Ovary (tissue), 9 donors: ENCODE measurements around the gene PTPRG. TPM values are rescaled to one million over a fixed set of nuclear protein-coding genes. Genes with fewer than 3 reads are reported as not detected.

Source experiments
- DNase-seq, 5 donors: peaks; one replicate each; pipeline ENCODE4 v3.0.0-alpha.2; 2019 to 2020
- H3K27ac ChIP-seq, 2 donors: fragments of 200-600 bp; one replicate each; pipeline versions ENCODE4 v1.5.1 to v1.8.0; 2019 to 2022
- H3K27me3 ChIP-seq: fragments of 200-600 bp; one replicate; pipeline ENCODE4 v1.8.0; 2022
- H3K36me3 ChIP-seq: fragments of 200-600 bp; sonication (generic); one replicate; pipeline ENCODE4 v1.5.1; 2019
- H3K4me1 ChIP-seq: one replicate; pipeline ENCODE4 v1.8.1; 2013; ENCODE audit warnings: mild to moderate bottlenecking, moderate library complexity; ENCODE audit not compliant: insufficient read depth
- H3K4me3 ChIP-seq: fragments of 200-600 bp; sonication (generic); one replicate; pipeline ENCODE4 v1.5.1; 2017
- H3K9me3 ChIP-seq, 2 donors: fragments of 200-600 bp in 1 of 2; sonication (generic) in 1 of 2; one replicate each; pipeline versions ENCODE4 v1.5.1 to v1.8.1; 2013 to 2019; ENCODE audit warnings: mild to moderate bottlenecking in 1 of 2, moderate library complexity in 1 of 2
- EP300 ChIP-seq: sonication (generic); formaldehyde crosslinking; IDR thresholded peaks from one replicate; pipeline ENCODE4 v1.6.1; 2017; ENCODE audit warnings: antibody characterized with exemption
- POLR2A ChIP-seq: fragments of 450-650 bp; IDR thresholded peaks from one replicate; pipeline ENCODE4 v1.6.1; 2017; ENCODE audit warnings: antibody characterized with exemption, mild to moderate bottlenecking, moderate library complexity
- WGBS, 3 donors: extraction: QIAGEN DNeasy Blood & Tissue Kit in 1 of 3; methylation state at CpG; one replicate each; pipeline versions ENCODE4 v1.1.5 to v1.1.7; 2013 to 2017; 5-methylcytosine and 5-hydroxymethylcytosine counted together
- intact Hi-C, 4 donors: fragments of 100-400 bp; cut with DNase I; formaldehyde crosslinking; loops; one replicate each; pipeline versions ENCODE4 v1.11.0 to v1.15.1; 2022 to 2023
- polyA plus RNA-seq, 2 donors: library from polyadenylated mRNA; stranded (reverse); fragments of 200-250 nt in 1 of 2; fragments of 350-450 nt in 1 of 2; fragmentation: Illumina TruSeq in 1 of 2; extraction: RNeasy Lipid Tissue Mini Kit (QIAGEN cat#74804) in 1 of 2; gene quantifications; one replicate each; pipeline ENCODE4 v1.2.3, GENCODE V29; 2013 to 2014
- total RNA-seq, 7 donors: library from RNA; depleted of rRNA in 2 of 7; stranded (reverse); fragments of >200 nt in 2 of 7; fragmentation: NEBNext Ultra II Directional in 3 of 7; extraction: Animal tissue kit (Norgen Biotek cat#: 25700) in 3 of 7; gene quantifications; one replicate each; pipeline versions ENCODE4 v1.1.0 to v1.2.4, GENCODE V29; 2016 to 2023
- TF ChIP-seq, protein P1 (sequence below), 3 donors: fragments of 450-650 bp in 2 of 3; fragments of 200-600 bp in 1 of 3; IDR thresholded peaks; one replicate each; pipeline versions ENCODE4 v1.5.1 to v1.8.0; 2016 to 2022; ENCODE audit warnings: antibody characterized with exemption in 3 of 3, mild to moderate bottlenecking in 1 of 3
- donor health status: DM: no; HTN: no; CAD: no; lungs with moderate emphysema.
- donor health status: DM: no; HTN: no; CAD: no.
- donor health status: Bipolar disorder and iron deficiency.
- donor health status: DM: yes; HTN: yes; CAD: no.
- donor health status: DM: no; HTN: no; CAD: no.
- donor health status: DM: yes; HTN: yes; CAD: no.

Gene PTPRG
- total and polyA plus RNA-seq, 9 donors = 18.2 to 87.9 (median 47.7) TPM

DNA sequence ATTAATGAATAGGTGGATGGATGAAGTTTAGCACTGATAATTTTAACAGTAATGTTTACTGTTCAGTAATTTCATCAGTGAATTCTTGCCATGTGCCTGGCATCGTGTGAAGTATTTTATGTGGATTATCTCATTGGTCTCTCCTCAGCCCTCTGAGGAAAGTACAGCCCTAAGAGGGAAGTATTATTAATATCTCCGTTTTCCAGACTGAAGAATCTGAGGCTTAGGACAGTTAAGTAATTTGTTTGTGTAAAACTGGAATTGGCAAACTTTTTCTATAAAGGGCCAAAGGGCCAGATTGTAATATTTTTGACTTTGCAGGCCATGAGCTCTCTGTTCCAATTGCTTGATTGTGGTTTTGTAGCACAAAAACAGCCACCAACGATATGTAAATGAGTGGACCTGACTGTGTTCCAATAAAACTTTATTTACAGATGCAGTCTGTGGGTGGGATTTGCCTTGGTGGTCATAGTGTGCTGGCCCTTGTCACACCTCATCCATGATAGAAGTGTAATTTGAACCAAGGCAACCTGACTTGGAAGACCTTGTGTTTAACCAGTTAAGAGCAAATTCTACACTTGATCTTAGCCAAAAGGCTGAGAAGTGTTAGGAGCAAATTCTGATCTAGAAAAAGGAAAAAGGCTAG, 556.7 kb downstream of the PTPRG start:
- 46 to 54% (median 51%) methylated on average over 3 of the region's 3 CpGs for WGBS, 3 donors

DNA sequence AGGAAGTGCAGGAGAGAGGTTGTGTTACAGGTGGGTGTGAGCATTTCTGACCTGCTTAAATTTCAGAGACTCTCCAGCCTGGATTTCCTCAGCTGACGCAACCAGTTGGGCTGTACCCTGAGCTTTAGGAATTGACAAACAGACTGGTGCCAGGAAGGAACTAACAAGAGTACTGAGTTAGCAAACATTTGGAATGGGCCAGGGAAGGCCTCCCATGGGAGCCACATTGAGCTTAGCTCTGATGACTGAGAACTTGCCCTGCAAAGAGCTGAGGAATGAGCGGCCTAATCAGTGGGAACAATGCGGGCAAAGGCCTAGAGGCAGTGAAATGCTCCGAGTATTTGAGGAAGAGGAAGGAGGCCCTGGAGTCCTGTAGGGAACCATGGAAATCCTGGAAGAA, 557.8 kb downstream of the PTPRG start:
- Histone ChIP-seq H3K27me3 (no peaks in the 10 kb centered on the region), H3K27ac (no peak overlapping the region), H3K4me3 (no peak overlapping the region), H3K36me3 (no peaks in the 10 kb centered on the region), H3K4me1 (no peaks in the 10 kb centered on the region), H3K9me3 (no peaks in the 10 kb centered on the region)
- no peak for DNase-seq
- 92 to 94% (median 93%) methylated on average over 4 of the region's 4 CpGs for WGBS, 3 donors
- TF ChIP-seq EP300 = no peak
- TF ChIP-seq, protein P1, sequence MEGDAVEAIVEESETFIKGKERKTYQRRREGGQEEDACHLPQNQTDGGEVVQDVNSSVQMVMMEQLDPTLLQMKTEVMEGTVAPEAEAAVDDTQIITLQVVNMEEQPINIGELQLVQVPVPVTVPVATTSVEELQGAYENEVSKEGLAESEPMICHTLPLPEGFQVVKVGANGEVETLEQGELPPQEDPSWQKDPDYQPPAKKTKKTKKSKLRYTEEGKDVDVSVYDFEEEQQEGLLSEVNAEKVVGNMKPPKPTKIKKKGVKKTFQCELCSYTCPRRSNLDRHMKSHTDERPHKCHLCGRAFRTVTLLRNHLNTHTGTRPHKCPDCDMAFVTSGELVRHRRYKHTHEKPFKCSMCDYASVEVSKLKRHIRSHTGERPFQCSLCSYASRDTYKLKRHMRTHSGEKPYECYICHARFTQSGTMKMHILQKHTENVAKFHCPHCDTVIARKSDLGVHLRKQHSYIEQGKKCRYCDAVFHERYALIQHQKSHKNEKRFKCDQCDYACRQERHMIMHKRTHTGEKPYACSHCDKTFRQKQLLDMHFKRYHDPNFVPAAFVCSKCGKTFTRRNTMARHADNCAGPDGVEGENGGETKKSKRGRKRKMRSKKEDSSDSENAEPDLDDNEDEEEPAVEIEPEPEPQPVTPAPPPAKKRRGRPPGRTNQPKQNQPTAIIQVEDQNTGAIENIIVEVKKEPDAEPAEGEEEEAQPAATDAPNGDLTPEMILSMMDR (IDR thresholded peaks at IDR 0.05) = no peak
- TF ChIP-seq POLR2A = no peak
- intact Hi-C loops = no loop called here

More for the DNA sequence above, 556.7 kb downstream of the PTPRG start:
- TF ChIP-seq, protein P1 (IDR thresholded peaks at IDR 0.05) = no peak
- TF ChIP-seq POLR2A (no peak), EP300 (no peak)
- Histone ChIP-seq H3K36me3 (no peaks in the 10 kb centered on the region), H3K27ac (no peak overlapping the region), H3K9me3 (no peaks in the 10 kb centered on the region), H3K27me3 (no peaks in the 10 kb centered on the region), H3K4me1 (no peaks in the 10 kb centered on the region), H3K4me3 (no peak overlapping the region)
- intact Hi-C loops = no loop called here
- no peak for DNase-seq

- WGBS, 3 donors = 66 to 91% (median 70%) methylated on average over 4 of the region's 4 CpGs
Observed at GRCh38 chr3:62122819-62123218, 561.4 kb downstream of the PTPRG start.

DNA sequence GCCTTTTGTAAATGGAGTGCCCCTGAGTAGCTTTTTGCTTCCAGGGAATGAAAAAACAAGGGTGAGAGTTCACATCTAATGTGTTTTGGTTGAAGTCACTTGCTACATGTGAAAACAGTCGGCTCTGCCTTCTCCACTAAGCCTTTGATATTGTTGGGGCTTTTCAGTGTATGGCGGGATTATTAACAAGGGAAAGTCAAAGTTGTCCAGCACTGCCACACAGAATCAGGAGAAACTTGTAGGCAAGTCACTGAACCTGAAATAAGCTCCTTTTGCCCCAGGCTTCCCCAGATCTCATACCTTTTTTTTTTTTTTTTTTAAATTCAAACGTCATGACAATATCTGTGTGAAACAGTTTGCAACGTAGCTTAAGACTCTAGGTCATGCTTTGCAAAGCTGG, 564.0 kb downstream of the PTPRG start:
- Histone ChIP-seq H3K4me1 (no peaks in the 10 kb centered on the region), H3K4me3 (no peak overlapping the region), H3K27ac (no peak overlapping the region), H3K27me3 (no peaks in the 10 kb centered on the region), H3K9me3 (no peaks in the 10 kb centered on the region), H3K36me3 (no peaks in the 10 kb centered on the region)
- TF ChIP-seq POLR2A = no peak
- TF ChIP-seq EP300 = no peak
- TF ChIP-seq, protein P1 (IDR thresholded peaks at IDR 0.05) = no peak
- intact Hi-C loops = no loop called here
- WGBS, 3 donors = 90 to 92% (median 91%) methylated on average over 4 of the region's 4 CpGs
- DNase-seq = no peak

More at GRCh38 chr3:62122819-62123218, 561.4 kb downstream of the PTPRG start:
- Histone ChIP-seq H3K27me3 (no peaks in the 10 kb centered on the region), H3K4me3 (no peak overlapping the region), H3K9me3 (no peaks in the 10 kb centered on the region), H3K36me3 (no peaks in the 10 kb centered on the region), H3K27ac (no peak overlapping the region), H3K4me1 (no peaks in the 10 kb centered on the region)
- intact Hi-C loops = no loop called here
- no peak for DNase-seq
- TF ChIP-seq EP300 (no peak), POLR2A (no peak)
- TF ChIP-seq, protein P1 (IDR thresholded peaks at IDR 0.05) = no peak
